ENCODE measurements around the gene MORN3. TPM values are rescaled to one million over a fixed set of nuclear protein-coding genes. Genes with fewer than 3 reads are reported as not detected.

MORN3 gene
- total and polyA plus RNA-seq, 2 donors (not counting 1 experiment from before 2014, with no cell fraction given) = 0.22 to 1.3 TPM

DNA sequence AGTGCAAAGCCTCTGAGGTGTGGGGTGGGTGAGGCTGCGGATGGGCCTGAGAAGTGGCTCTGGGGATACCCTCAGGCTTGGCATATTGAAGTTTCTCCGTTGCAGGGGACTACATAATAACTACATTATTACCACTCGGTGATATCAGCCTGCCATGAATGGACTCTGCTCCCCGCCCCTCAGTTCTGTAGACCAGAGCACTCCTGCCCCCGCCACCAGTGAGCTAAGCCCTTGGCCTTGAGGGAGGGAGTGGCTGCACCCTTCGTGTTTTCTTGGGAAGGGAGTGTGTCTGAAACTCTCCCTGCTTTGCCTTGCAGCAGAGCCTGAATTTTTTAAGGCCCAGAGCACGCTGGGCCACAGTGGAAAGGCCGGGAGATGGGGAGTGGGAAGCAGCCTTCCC is 41.4 kb downstream of the MORN3 start:
- ChIA-PET POLR2A (interaction anchor here (0.6 to 5.2 kb wide), 11 partner anchors 8 to 114 kb away, joined by 3 to 59 read pairs (median 10); partner anchors contain the start of gene KDM2B), CTCF (interaction anchor here (0.6 to 12.0 kb wide), 16 partner anchors 8 to 1111 kb away, joined by 3 to 213 read pairs (median 10); partner anchors contain the start of genes KDM2B and MORN3)
- peaks cover 0 to 20% of the 10 kb centered on the region in 2 experiments for H3K36me3 ChIP-seq (replicated peaks in 1 of 2; ENCODE audit: control extremely low read depth in 1 of 2, control insufficient read depth in 1 of 2, extremely low read depth in 1 of 2, insufficient read depth in 2 of 2, low read length in 1 of 2)
- WGBS (ENCODE audit: insufficient coverage) = 17% methylated on average over 4 of the region's 8 CpGs
- Mint-ChIP-seq H3K4me1 (peaks cover 63% of the 10 kb centered on the region), H3K9me3 (ENCODE audit: insufficient read depth) (no peaks in the 10 kb centered on the region), H3K4me3 (peak overlapping the region; percentile 96), H3K27me3 (no peaks in the 10 kb centered on the region), H3K27ac (peak overlapping the region; percentile 96)
- peak overlapping the region; percentile 80 for H3K9ac ChIP-seq (ENCODE audit: low read length)
- no peaks in the 10 kb centered on the region for H3K9me3 ChIP-seq (ENCODE audit: control extremely low read depth in 1 of 3, control insufficient read depth in 2 of 3, insufficient read depth in 1 of 3, low read length in 2 of 3)
- peaks cover 58 to 66% of the 10 kb centered on the region in 2 donors for H3K4me1 ChIP-seq (ENCODE audit: control insufficient read depth in 2 of 2, insufficient read depth in 2 of 2, low read length in 2 of 2)
- H3K79me2 ChIP-seq (ENCODE audit: control insufficient read depth, insufficient read depth, low read length) = peaks cover 63% of the 10 kb centered on the region
- no peaks in the 10 kb centered on the region for H3K27me3 ChIP-seq (replicated peaks in 1 of 4; ENCODE audit: control extremely low read depth in 1 of 4, control insufficient read depth in 3 of 4, insufficient read depth in 4 of 4, low read length in 3 of 4)
- peak overlapping the region; percentile 87 to 91 for H3K27ac ChIP-seq (ENCODE audit: low read length in 2 of 2)
- DNase-seq = peak; percentile 40
- peak overlapping the region; percentile 89 for H2AFZ ChIP-seq (ENCODE audit: insufficient read depth, low read depth, low read length, poor library complexity, severe bottlenecking)
- intact Hi-C loops (cut with micrococcal nuclease) = loop anchor here (1.0 to 5.0 kb wide), 2 partner anchors 9 to 164 kb away; partner anchors contain the start of gene RHOF
- peak overlapping the region; percentile 89 for H3K4me2 ChIP-seq (replicated peaks; ENCODE audit: low read depth, low read length, poor library complexity, severe bottlenecking)
- peak overlapping the region; percentile 61 to 93 (median 82) for H3K4me3 ChIP-seq (ENCODE audit: control extremely low read depth in 1 of 5, extremely low read depth in 1 of 5, insufficient read depth in 1 of 5, low read depth in 2 of 5, low read length in 4 of 5)
- peaks cover 54% of the 10 kb centered on the region for H4K20me1 ChIP-seq (ENCODE audit: control insufficient read depth, insufficient read depth, low read length, poor library complexity, severe bottlenecking)
- no peak for ATAC-seq (ENCODE audit: low read depth)
- TF ChIP-seq CTCF (IDR thresholded peaks at IDR 0.05) (no peak), EZH2 (IDR thresholded peaks at IDR 0.05; ENCODE audit: borderline replicate concordance, insufficient read depth, low read depth, low read length, poor library complexity, severe bottlenecking) (no peak)

Measured in B cell (primary cell).